ENCODE results near the gene PCDHA12. TPM values are rescaled to one million over a fixed set of nuclear protein-coding genes. Genes with fewer than 3 reads are reported as not detected.
"Not testable (repeated sequence)": the region's sequence is repeated elsewhere in the genome, so short reads cannot be mapped to it uniquely, and the experiment has no call there.

The PCDHA12 gene
- total RNA-seq, 2 experiments from 2014 or later = not detected

DNA sequence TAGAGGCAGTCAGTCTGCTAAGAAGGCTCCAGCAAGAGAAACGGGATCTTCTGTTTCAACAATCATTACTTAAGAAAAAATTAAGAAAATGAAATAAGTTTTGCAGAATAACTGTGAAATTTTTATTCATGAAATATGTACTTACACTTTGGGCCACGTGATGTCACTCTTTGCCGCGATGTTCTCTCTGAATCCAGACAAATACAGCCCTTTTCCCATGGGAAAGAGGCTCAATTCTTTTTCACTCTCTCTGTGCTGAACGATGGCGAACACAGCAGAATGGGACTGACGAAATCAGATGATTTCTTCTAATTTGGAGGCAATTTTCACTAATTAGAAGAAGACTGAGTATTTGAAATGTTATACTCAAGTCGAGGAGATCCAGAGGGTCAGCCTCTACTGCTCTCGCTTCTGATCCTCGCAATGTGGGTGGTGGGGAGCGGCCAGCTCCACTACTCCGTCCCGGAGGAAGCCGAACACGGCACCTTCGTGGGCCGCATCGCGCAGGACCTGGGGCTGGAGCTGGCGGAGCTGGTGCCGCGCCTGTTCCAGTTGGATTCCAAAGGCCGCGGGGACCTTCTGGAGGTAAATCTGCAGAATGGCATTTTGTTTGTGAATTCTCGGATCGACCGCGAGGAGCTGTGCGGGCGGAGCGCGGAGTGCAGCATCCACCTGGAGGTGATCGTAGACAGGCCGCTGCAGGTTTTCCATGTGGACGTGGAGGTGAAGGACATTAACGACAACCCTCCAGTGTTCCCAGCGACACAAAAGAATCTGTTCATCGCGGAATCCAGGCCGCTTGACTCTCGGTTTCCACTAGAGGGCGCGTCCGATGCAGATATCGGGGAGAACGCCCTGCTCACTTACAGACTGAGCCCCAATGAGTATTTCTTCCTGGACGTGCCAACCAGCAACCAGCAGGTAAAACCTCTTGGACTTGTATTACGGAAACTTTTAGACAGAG is 26.7 kb upstream of the PCDHA12 start, which contains the start of gene PCDHA9:
PCDHA9 (plus strand) TSS at position 244 of the 964 bp plus-strand sequence; CDS start at position 358, 114 bp downstream.
- H3K9me3 Mint-ChIP-seq (ENCODE audit: insufficient read depth) = peaks cover 10% of the 10 kb centered on the region
- CTCF ChIA-PET = not testable (repeated sequence)

DNA sequence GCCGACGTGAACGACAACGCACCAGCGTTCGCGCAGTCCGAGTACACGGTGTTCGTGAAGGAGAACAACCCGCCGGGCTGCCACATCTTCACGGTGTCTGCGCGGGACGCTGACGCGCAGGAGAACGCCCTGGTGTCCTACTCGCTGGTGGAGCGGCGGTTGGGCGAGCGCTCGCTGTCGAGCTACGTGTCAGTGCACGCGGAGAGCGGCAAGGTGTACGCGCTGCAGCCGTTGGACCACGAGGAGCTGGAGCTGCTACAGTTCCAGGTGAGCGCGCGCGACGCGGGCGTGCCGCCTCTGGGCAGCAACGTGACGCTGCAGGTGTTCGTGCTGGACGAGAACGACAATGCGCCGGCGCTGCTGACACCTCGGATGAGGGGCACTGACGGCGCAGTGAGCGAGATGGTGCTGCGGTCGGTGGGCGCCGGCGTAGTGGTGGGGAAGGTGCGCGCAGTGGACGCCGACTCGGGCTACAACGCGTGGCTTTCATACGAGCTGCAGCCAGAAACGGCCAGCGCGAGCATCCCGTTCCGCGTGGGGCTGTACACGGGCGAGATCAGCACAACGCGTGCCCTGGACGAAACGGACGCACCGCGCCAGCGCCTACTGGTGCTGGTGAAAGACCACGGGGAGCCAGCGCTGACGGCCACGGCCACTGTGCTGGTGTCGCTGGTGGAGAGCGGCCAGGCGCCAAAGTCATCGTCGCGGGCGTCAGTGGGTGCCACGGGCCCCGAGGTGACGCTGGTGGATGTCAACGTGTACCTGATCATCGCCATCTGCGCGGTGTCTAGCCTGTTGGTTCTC is 25.1 kb upstream of the PCDHA12 start:
- DNase-seq; POLR2A ChIA-PET; H3K4me3 Mint-ChIP-seq; H3K9me3 Mint-ChIP-seq (ENCODE audit: insufficient read depth); H3K27me3 Mint-ChIP-seq (ENCODE audit: low read depth); H3K36me3 Mint-ChIP-seq (ENCODE audit: low read depth); ATAC-seq; H3K4me1 Mint-ChIP-seq (ENCODE audit: low read depth); CTCF ChIA-PET; H3K27ac Mint-ChIP-seq: not testable (repeated sequence)

More for the DNA sequence above, 26.7 kb upstream of the PCDHA12 start, which contains the start of gene PCDHA9:
- H3K4me1 Mint-ChIP-seq (ENCODE audit: low read depth); H3K27ac Mint-ChIP-seq; H3K36me3 Mint-ChIP-seq (ENCODE audit: low read depth); POLR2A ChIA-PET; DNase-seq; H3K27me3 Mint-ChIP-seq (ENCODE audit: low read depth); H3K4me3 Mint-ChIP-seq; ATAC-seq: not testable (repeated sequence)

DNA sequence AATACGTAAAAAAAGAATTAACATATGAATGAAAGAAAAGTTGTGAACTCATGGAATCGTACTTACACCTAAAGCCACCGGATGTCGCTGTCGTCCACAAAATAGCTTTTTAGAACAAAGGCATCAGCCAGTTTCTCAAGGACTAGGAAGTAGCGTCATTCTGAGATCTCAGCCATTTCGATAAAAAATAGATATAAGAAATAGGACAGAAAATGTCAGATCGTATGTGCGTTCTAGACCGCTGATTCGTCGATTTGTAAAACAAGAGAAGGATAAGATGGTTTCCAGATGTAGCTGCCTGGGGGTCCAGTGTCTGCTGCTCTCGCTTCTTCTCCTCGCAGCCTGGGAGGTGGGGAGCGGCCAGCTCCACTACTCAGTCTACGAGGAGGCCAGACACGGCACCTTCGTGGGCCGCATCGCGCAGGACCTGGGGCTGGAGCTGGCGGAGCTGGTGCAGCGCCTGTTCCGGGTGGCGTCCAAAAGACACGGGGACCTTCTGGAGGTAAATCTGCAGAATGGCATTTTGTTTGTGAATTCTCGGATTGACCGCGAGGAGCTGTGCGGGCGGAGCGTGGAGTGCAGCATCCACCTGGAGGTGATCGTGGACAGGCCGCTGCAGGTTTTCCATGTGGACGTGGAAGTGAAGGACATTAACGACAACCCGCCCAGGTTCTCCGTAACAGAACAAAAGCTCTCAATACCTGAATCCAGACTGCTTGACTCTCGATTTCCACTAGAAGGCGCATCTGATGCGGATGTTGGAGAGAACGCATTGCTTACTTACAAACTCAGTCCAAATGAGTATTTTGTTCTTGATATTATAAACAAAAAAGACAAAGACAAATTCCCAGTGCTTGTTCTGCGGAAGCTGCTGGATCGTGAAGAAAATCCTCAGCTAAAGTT is 19.1 kb upstream of the PCDHA12 start, which contains the start of gene PCDHA10:
PCDHA10 (plus strand) TSS at position 126 of the 903 bp plus-strand sequence; CDS start at position 278, 152 bp downstream.
- CTCF ChIA-PET = no interaction called here
- DNase-seq (no peak), ATAC-seq (no peak)
- peaks cover 2% of the 10 kb centered on the region for H3K27me3 Mint-ChIP-seq (ENCODE audit: low read depth)
- H3K4me1 Mint-ChIP-seq (ENCODE audit: low read depth) = no peaks in the 10 kb centered on the region
- peaks cover 15% of the 10 kb centered on the region for H3K9me3 Mint-ChIP-seq (ENCODE audit: insufficient read depth)
- peak within 1 kb of the TSS; percentile 18 for H3K4me3 Mint-ChIP-seq
- H3K27ac Mint-ChIP-seq = no peak within 1 kb of the TSS
- POLR2A ChIA-PET = no interaction called here
- H3K36me3 Mint-ChIP-seq (ENCODE audit: low read depth) = peaks cover 3% of the 10 kb centered on the region

DNA sequence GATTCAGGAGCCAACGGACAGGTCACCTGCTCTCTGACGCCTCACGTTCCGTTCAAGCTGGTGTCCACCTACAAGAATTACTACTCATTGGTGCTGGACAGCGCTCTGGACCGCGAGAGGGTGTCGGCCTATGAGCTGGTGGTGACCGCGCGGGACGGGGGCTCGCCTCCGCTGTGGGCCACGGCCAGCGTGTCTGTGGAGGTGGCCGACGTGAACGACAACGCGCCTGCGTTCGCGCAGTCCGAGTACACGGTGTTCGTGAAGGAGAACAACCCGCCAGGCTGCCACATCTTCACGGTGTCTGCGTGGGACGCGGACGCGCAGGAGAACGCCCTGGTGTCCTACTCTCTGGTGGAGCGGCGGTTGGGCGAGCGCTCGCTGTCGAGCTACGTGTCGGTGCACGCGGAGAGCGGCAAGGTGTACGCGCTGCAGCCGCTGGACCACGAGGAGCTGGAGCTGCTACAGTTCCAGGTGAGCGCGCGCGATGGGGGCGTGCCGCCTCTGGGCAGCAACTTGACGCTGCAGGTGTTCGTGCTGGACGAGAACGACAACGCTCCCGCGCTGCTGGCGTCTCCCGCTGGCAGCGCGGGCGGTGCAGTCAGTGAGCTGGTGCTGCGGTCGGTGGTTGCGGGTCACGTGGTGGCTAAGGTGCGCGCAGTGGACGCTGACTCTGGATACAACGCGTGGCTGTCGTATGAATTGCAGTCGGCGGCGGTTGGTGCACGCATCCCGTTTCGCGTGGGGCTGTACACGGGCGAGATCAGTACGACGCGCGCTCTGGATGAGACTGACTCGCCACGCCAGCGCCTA is 17.7 kb upstream of the PCDHA12 start:
- peaks cover 2% of the 10 kb centered on the region for H3K27me3 Mint-ChIP-seq (ENCODE audit: low read depth)
- no peaks in the 10 kb centered on the region for H3K4me1 Mint-ChIP-seq (ENCODE audit: low read depth)
- peaks cover 3% of the 10 kb centered on the region for H3K36me3 Mint-ChIP-seq (ENCODE audit: low read depth)
- DNase-seq = no peak
- H3K9me3 Mint-ChIP-seq (ENCODE audit: insufficient read depth) = peaks cover 21% of the 10 kb centered on the region
- POLR2A ChIA-PET = no interaction called here
- CTCF ChIA-PET = no interaction called here
- ATAC-seq = no peak
- H3K4me3 Mint-ChIP-seq = no peak overlapping the region
- no peak overlapping the region for H3K27ac Mint-ChIP-seq

DNA sequence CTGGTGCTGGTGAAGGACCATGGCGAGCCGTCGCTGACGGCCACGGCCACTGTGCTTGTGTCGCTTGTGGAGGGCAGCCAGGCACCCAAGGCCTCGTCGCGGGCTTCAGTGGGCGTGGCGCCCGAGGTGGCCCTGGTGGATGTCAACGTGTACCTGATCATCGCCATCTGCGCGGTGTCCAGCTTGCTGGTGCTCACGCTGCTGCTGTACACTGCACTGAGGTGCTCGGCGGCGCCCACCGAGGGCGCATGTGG is 17.2 kb upstream of the PCDHA12 start:
- ATAC-seq (no peak), DNase-seq (no peak)
- POLR2A ChIA-PET = no interaction called here
- Mint-ChIP-seq H3K27ac (no peak overlapping the region), H3K4me3 (no peak overlapping the region), H3K9me3 (ENCODE audit: insufficient read depth) (peaks cover 24% of the 10 kb centered on the region), H3K27me3 (ENCODE audit: low read depth) (peaks cover 2% of the 10 kb centered on the region), H3K36me3 (ENCODE audit: low read depth) (peaks cover 3% of the 10 kb centered on the region), H3K4me1 (ENCODE audit: low read depth) (no peaks in the 10 kb centered on the region)
- CTCF ChIA-PET = no interaction called here

DNA sequence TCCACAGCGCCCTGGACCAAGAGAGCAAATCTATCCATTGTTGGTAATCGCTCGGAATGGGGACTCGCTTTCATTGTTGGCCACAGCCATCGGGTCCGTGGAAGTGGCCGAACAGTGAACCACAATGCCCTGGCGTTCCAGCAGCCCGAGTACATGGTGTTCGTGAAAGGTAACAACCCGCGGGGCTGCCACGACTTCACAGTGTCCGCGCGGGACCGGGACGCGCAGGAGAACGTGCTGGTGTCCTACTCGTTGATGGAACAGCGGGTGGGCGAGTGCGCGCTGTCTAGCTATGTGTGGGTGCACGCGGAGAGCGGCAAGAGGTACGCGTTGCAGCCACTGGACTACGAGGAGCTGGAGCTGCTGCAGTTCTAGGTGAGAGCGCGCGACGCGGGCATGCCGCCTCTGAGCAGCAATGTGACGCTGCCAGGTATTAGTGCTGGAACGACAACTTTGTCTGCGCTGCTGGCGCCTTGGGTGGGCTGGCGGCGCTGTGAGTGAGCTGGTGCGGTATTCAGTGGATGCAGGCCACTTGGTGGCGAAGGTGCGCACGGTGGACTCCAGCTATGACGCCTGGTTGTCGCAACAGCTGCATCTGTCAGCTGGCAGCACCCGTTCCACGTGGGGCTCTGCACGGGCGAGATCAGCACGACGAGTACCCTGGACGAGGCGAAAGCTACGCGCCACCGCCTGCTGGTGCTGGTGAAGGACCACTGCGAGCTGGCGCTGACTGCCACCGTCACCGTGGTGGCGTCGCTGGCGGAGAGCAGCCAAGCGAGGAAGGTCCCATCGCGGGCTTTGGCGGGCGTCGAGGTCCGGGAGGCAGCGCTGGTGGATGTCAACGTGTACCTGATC is 12.4 kb upstream of the PCDHA12 start:
- no peak for ATAC-seq
- ChIA-PET CTCF (no interaction called here), POLR2A (no interaction called here)
- Mint-ChIP-seq H3K9me3 (ENCODE audit: insufficient read depth) (peaks cover 15% of the 10 kb centered on the region), H3K36me3 (ENCODE audit: low read depth) (no peaks in the 10 kb centered on the region), H3K27me3 (ENCODE audit: low read depth) (no peaks in the 10 kb centered on the region), H3K4me3 (no peak overlapping the region), H3K4me1 (ENCODE audit: low read depth) (no peaks in the 10 kb centered on the region), H3K27ac (no peak overlapping the region)
- no peak for DNase-seq

DNA sequence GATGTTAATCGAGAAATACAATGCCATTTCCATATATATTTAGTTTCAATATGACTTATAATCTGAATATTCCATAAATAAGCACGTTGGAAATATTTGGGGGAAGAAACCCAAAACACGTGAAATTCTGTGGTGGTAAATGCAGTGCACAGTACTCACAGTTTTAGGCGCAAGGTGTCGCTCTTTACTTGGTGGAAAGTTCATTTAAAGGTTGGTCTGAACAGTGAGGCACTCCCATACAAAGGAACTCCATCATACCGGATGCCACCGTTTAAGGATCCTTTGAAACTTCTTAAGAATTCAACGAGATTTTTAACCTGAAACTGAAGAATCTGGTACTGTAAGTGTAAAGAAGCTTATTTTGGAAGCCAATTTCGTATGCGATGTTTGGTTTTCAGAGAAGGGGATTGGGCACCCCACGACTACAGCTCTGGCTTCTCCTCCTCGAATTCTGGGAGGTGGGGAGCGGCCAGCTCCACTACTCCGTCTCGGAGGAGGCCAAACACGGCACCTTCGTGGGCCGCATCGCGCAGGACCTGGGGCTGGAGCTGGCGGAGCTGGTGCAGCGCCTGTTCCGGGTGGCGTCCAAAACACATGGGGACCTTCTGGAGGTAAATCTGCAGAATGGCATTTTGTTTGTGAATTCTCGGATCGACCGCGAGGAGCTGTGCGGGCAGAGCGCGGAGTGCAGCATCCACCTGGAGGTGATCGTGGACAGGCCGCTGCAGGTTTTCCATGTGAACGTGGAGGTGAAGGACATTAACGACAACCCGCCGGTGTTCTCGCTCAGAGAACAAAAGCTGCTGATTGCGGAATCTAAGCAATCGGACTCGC is 6.2 kb upstream of the PCDHA12 start, which contains the start of gene PCDHA11:
PCDHA11 (plus strand) TSS at position 237 of the 834 bp plus-strand sequence; CDS start at position 384, 147 bp downstream.
- DNase-seq = no peak
- POLR2A ChIA-PET = no interaction called here
- Mint-ChIP-seq H3K27me3 (ENCODE audit: low read depth) (no peaks in the 10 kb centered on the region), H3K4me3 (no peak within 1 kb of the TSS), H3K9me3 (ENCODE audit: insufficient read depth) (peaks cover 15% of the 10 kb centered on the region), H3K4me1 (ENCODE audit: low read depth) (no peaks in the 10 kb centered on the region), H3K36me3 (ENCODE audit: low read depth) (no peaks in the 10 kb centered on the region), H3K27ac (no peak within 1 kb of the TSS)
- CTCF ChIA-PET = interaction anchor here (0.9 to 1.0 kb wide), 2 partner anchors 62 to 173 kb away, joined by 3 to 5 read pairs; partner anchors contain the start of gene PCDHA4
- ATAC-seq = no peak

DNA sequence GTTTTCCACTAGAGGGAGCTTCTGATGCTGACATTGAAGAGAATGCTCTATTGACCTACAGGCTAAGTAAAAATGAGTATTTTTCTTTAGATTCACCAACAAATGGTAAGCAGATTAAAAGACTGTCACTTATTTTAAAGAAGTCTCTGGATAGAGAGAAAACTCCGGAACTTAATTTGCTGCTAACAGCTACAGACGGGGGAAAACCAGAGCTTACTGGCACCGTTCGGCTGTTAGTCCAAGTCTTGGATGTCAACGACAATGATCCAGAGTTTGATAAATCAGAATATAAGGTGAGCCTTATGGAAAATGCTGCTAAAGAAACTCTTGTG is 5.6 kb upstream of the PCDHA12 start:
- Mint-ChIP-seq H3K9me3 (ENCODE audit: insufficient read depth) (peaks cover 19% of the 10 kb centered on the region), H3K4me3 (no peak overlapping the region), H3K4me1 (ENCODE audit: low read depth) (no peaks in the 10 kb centered on the region), H3K36me3 (ENCODE audit: low read depth) (no peaks in the 10 kb centered on the region), H3K27ac (no peak overlapping the region), H3K27me3 (ENCODE audit: low read depth) (no peaks in the 10 kb centered on the region)
- CTCF ChIA-PET = interaction anchor here (0.9 to 1.0 kb wide), 2 partner anchors 62 to 173 kb away, joined by 3 to 5 read pairs; partner anchors contain the start of gene PCDHA4
- POLR2A ChIA-PET = no interaction called here
- DNase-seq (no peak), ATAC-seq (no peak)

DNA sequence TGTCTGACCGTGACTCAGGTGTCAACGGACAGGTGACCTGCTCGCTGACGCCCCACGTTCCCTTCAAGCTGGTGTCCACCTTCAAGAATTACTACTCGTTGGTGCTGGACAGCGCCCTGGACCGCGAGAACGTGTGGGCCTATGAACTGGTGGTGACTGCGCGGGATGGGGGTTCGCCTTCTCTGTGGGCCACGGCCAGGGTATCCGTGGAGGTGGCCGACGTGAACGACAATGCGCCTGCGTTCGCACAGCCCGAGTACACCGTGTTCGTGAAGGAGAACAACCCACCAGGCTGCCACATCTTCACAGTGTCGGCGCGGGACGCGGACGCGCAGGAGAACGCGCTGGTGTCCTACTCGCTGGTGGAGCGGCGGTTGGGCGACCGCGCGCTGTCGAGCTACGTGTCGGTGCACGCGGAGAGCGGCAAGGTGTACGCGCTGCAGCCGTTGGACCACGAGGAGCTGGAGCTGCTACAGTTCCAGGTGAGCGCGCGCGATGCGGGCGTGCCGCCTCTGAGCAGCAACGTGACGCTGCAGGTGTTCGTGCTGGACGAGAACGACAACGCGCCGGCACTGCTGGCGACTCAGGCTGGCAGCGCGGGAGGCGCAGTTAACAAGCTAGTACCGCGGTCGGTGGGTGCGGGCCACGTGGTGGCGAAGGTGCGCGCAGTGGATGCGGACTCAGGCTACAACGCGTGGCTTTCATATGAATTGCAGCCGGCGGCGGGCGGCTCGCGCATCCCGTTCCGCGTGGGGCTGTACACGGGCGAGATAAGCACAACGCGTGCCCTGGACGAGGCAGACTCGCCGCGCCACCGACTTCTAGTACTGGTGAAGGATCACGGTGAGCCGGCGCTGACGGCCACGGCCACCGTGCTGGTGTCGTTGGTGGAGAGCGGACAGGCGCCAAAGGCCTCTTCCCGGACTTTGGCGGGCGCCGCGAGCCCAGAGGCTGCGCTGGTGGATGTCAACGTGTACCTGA is 4.6 kb upstream of the PCDHA12 start:
- DNase-seq (no peak), ATAC-seq (no peak)
- CTCF ChIA-PET = no interaction called here
- H3K4me1 Mint-ChIP-seq (ENCODE audit: low read depth) = no peaks in the 10 kb centered on the region
- no peak overlapping the region for H3K4me3 Mint-ChIP-seq
- no peak overlapping the region for H3K27ac Mint-ChIP-seq
- no peaks in the 10 kb centered on the region for H3K27me3 Mint-ChIP-seq (ENCODE audit: low read depth)
- POLR2A ChIA-PET = no interaction called here
- H3K9me3 Mint-ChIP-seq (ENCODE audit: insufficient read depth) = peaks cover 19% of the 10 kb centered on the region
- H3K36me3 Mint-ChIP-seq (ENCODE audit: low read depth) = no peaks in the 10 kb centered on the region

Data from activated CD8-positive, alpha-beta T cell treated with anti-CD3 and anti-CD28 coated beads, Interleukin-2, amount 10 ng/mL, durations not matched to agents 7 days and 5 days (primary cell).